ENCODE measurements around the gene MYO15B.

DNA sequence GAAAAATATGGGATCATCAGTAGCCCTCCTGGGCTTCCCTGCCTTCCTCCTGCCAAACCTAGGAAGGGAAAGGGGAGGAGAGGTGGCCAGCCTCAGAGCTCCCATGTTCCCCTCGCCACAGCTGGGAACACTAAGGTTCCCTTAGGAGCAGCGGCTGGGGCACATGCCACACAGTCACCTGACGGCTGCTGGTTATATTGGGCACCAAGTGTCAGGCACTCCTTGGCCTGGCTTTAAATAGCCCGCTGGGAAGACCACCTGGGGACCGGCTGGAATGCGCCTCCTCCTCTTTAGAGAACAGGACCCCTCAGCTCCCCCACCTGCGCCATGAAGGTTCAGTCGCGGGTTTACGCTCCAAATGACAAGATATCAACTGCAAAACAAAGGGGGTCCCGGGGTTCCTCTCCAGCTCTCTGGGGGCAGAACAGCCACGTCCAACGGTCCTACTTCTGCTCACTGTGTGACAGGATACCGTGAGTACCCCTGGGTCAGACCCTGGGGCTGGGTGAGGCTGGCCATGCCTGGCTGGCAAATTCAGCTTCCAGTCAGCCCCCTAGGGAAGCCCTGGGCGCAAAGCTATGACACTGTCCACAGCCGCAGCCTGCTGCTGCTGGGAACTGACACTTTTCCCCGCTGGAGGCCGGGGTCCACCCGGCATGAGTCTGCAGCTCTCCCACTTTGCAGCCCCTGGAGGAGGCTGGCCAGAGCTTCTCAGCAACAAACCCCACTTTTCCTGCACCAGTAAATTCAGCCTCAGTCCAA is 49.0 kb downstream of the MYO15B start:
- TF ChIP-seq, protein P1, sequence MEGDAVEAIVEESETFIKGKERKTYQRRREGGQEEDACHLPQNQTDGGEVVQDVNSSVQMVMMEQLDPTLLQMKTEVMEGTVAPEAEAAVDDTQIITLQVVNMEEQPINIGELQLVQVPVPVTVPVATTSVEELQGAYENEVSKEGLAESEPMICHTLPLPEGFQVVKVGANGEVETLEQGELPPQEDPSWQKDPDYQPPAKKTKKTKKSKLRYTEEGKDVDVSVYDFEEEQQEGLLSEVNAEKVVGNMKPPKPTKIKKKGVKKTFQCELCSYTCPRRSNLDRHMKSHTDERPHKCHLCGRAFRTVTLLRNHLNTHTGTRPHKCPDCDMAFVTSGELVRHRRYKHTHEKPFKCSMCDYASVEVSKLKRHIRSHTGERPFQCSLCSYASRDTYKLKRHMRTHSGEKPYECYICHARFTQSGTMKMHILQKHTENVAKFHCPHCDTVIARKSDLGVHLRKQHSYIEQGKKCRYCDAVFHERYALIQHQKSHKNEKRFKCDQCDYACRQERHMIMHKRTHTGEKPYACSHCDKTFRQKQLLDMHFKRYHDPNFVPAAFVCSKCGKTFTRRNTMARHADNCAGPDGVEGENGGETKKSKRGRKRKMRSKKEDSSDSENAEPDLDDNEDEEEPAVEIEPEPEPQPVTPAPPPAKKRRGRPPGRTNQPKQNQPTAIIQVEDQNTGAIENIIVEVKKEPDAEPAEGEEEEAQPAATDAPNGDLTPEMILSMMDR (IDR thresholded peaks at IDR 0.05; ENCODE audit: low read depth, low read length, poor library complexity, severe bottlenecking), result no peak
- TF ChIP-seq EZH2phosphoT487 (IDR thresholded peaks at IDR 0.05; ENCODE audit: borderline replicate concordance, low read length), result no peak

Data from DOHH2 (cell line).